H9 (cell line): ENCODE data around the gene PTK6. TPM values are rescaled to one million over a fixed set of nuclear protein-coding genes. Genes with fewer than 3 reads are reported as not detected.

Source experiments
- DNase-seq: peaks from one replicate; pipeline ENCODE4 v3.0.0-alpha.2; 2017
- H2AFZ ChIP-seq: one replicate; pipeline ENCODE4 v1.6.1; 2013; ENCODE audit warnings: mild to moderate bottlenecking, low read length, control low read depth, moderate library complexity
- H2AK5ac ChIP-seq: 2 replicates; pipeline ENCODE4 v1.6.1; 2013; ENCODE audit warnings: low read length, control low read depth, mixed read lengths; ENCODE audit not compliant: insufficient read length
- H2BK120ac ChIP-seq: one replicate; pipeline ENCODE4 v1.6.1; 2013; ENCODE audit warnings: low read depth, mild to moderate bottlenecking, low read length, control low read depth, inconsistent platforms; ENCODE audit not compliant: poor library complexity, severe bottlenecking
- H2BK12ac ChIP-seq: 2 replicates; pipeline ENCODE4 v1.6.1; 2013; ENCODE audit warnings: low read length, control low read depth, mixed read lengths, low read depth; ENCODE audit not compliant: insufficient read length
- H2BK15ac ChIP-seq: 2 replicates; pipeline ENCODE4 v1.6.1; 2013; ENCODE audit warnings: low read depth, low read length, control low read depth
- H2BK20ac ChIP-seq: one replicate; pipeline ENCODE4 v1.6.1; 2013; ENCODE audit warnings: low read depth, mild to moderate bottlenecking, low read length, control low read depth, inconsistent platforms; ENCODE audit not compliant: poor library complexity, severe bottlenecking
- H2BK5ac ChIP-seq: 2 replicates; pipeline ENCODE4 v1.6.1; 2013; ENCODE audit warnings: low read length, control low read depth, mixed read lengths; ENCODE audit not compliant: insufficient read length
- H3K14ac ChIP-seq: 2 replicates; pipeline ENCODE4 v1.6.1; 2013; ENCODE audit warnings: low read length, control low read depth; ENCODE audit not compliant: insufficient read depth
- H3K18ac ChIP-seq: 2 replicates; pipeline ENCODE4 v1.6.1; 2013; ENCODE audit warnings: low read depth, mild to moderate bottlenecking, mixed read lengths, low read length, control low read depth; ENCODE audit not compliant: insufficient read length
- H3K23ac ChIP-seq: 2 replicates; pipeline ENCODE4 v1.6.1; 2013; ENCODE audit warnings: low read length, control low read depth, mixed read lengths, low read depth; ENCODE audit not compliant: insufficient read length
- H3K23me2 ChIP-seq: 2 replicates; pipeline ENCODE4 v1.6.1; 2013; ENCODE audit warnings: low read depth, mild to moderate bottlenecking, mixed read lengths, low read length, control low read depth; ENCODE audit not compliant: insufficient read length, poor library complexity, severe bottlenecking
- H3K27ac ChIP-seq: 2 replicates; pipeline ENCODE4 v1.5.1; 2013; ENCODE audit warnings: low read length, control low read depth, mixed read lengths, low read depth; ENCODE audit not compliant: insufficient read length
- H3K27me3 ChIP-seq: 2 replicates; pipeline ENCODE4 v1.6.1; 2013; ENCODE audit warnings: low read length, control low read depth, inconsistent platforms; ENCODE audit not compliant: insufficient read depth
- H3K4ac ChIP-seq: 2 replicates; pipeline ENCODE4 v1.6.1; 2013; ENCODE audit warnings: low read depth, mild to moderate bottlenecking, control low read depth, inconsistent platforms, low read length, moderate library complexity
- H3K4me1 ChIP-seq: 2 replicates; pipeline ENCODE4 v1.6.1; 2013; ENCODE audit warnings: low read length, control low read depth, inconsistent platforms; ENCODE audit not compliant: insufficient read depth
- H3K4me2 ChIP-seq: 2 replicates; pipeline ENCODE4 v1.6.1; 2013; ENCODE audit warnings: low read length, control low read depth, mixed read lengths; ENCODE audit not compliant: insufficient read length, insufficient read depth
- H3K56ac ChIP-seq: 2 replicates; pipeline ENCODE4 v1.6.1; 2013; ENCODE audit warnings: low read depth, mild to moderate bottlenecking, mixed read lengths, low read length, control low read depth; ENCODE audit not compliant: insufficient read length
- H3K79me1 ChIP-seq: 2 replicates; pipeline ENCODE4 v1.6.1; 2013; ENCODE audit warnings: low read depth, mild to moderate bottlenecking, moderate library complexity, low read length, control low read depth, inconsistent platforms; ENCODE audit not compliant: insufficient read depth, poor library complexity, severe bottlenecking
- H3K79me2 ChIP-seq: 2 replicates; pipeline ENCODE4 v1.6.1; 2013; ENCODE audit warnings: low read length, control low read depth, inconsistent platforms; ENCODE audit not compliant: insufficient read depth
- H3K9ac ChIP-seq: 2 replicates; pipeline ENCODE4 v1.6.1; 2013; ENCODE audit warnings: low read length, control low read depth, mixed read lengths; ENCODE audit not compliant: insufficient read length; ENCODE audit errors: extremely low read depth
- H3K9me3 ChIP-seq: one replicate; pipeline ENCODE4 v1.6.1; 2013; ENCODE audit warnings: low read depth, low read length, inconsistent platforms; ENCODE audit not compliant: control insufficient read depth
- H3T11ph ChIP-seq: one replicate; pipeline ENCODE4 v1.6.1; 2013; ENCODE audit warnings: mild to moderate bottlenecking, low read length, control low read depth, inconsistent platforms
- H4K20me1 ChIP-seq: one replicate; pipeline ENCODE4 v1.6.1; 2013; ENCODE audit not compliant: control insufficient read depth, insufficient read length, insufficient read depth
- H4K5ac ChIP-seq: 2 replicates; pipeline ENCODE4 v1.6.1; 2013; ENCODE audit warnings: low read depth, mild to moderate bottlenecking, mixed read lengths, low read length, control low read depth; ENCODE audit not compliant: insufficient read length
- H4K8ac ChIP-seq: replicated peaks from 2 replicates; pipeline ENCODE4 v1.6.1; 2013; ENCODE audit warnings: low read length, control low read depth, mixed read lengths, low read depth; ENCODE audit not compliant: insufficient read length
- H4K91ac ChIP-seq: 2 replicates; pipeline ENCODE4 v1.6.1; 2013; ENCODE audit warnings: low read depth, mild to moderate bottlenecking, moderate library complexity, mixed read lengths, low read length, control low read depth; ENCODE audit not compliant: insufficient read length
- H3K27ac Mint-ChIP-seq, 3 experiments: 2 replicates in 2 of 3; 3 replicates in 1 of 3; pipeline ENCODE4 v1.8.0; 2020 to 2021; ENCODE audit warnings: mixed read lengths in 3 of 3, mild to moderate bottlenecking in 1 of 3, moderate library complexity in 1 of 3
- H3K27me3 Mint-ChIP-seq: 2 replicates; pipeline ENCODE4 v1.8.0; 2021; ENCODE audit warnings: low read depth, mild to moderate bottlenecking, moderate library complexity, mixed read lengths
- H3K36me3 Mint-ChIP-seq, 3 experiments: 2 replicates in 2 of 3; 3 replicates in 1 of 3; pipeline ENCODE4 v1.8.0; 2020 to 2021; ENCODE audit warnings: low read depth in 3 of 3, mixed read lengths in 3 of 3; ENCODE audit not compliant: insufficient read depth in 1 of 3
- H3K4me1 Mint-ChIP-seq, 2 experiments: 2 replicates each; pipeline ENCODE4 v1.8.0; 2020; ENCODE audit warnings: mixed read lengths in 2 of 2
- H3K4me3 Mint-ChIP-seq, 2 experiments: 2 replicates in 1 of 2; 3 replicates in 1 of 2; pipeline ENCODE4 v1.8.0; 2020 to 2021; ENCODE audit warnings: mild to moderate bottlenecking in 2 of 2, mixed read lengths in 2 of 2, moderate library complexity in 1 of 2
- H3K9me3 Mint-ChIP-seq, 2 experiments: 2 replicates in 1 of 2; 3 replicates in 1 of 2; pipeline ENCODE4 v1.8.0; 2020; ENCODE audit warnings: mild to moderate bottlenecking in 2 of 2, mixed read lengths in 2 of 2, moderate library complexity in 1 of 2
- WGBS: extraction: QIAGEN DNeasy Blood & Tissue Kit; methylation state at CpG from one replicate; pipeline ENCODE4 v1.1.7; 2013; ENCODE audit warnings: missing lambda C conversion rate, low lambda C conversion rate, mixed read lengths; ENCODE audit not compliant: insufficient read length; ENCODE audit errors: extremely low coverage; 5-methylcytosine and 5-hydroxymethylcytosine counted together
- total RNA-seq: library from RNA; stranded (reverse); gene quantifications from 2 replicates; pipeline ENCODE4 v1.2.1, GENCODE V29; 2021
- TF ChIP-seq, protein P1 (sequence below): fragments of 200-600 bp; sonication (generic); conservative IDR thresholded peaks from 3 replicates; pipeline ENCODE4 v1.8.0; 2021; ENCODE audit warnings: antibody characterized with exemption, mild to moderate bottlenecking

Gene PTK6
- total RNA-seq, 1 experiment from 2014 or later: 0.46 TPM

DNA sequence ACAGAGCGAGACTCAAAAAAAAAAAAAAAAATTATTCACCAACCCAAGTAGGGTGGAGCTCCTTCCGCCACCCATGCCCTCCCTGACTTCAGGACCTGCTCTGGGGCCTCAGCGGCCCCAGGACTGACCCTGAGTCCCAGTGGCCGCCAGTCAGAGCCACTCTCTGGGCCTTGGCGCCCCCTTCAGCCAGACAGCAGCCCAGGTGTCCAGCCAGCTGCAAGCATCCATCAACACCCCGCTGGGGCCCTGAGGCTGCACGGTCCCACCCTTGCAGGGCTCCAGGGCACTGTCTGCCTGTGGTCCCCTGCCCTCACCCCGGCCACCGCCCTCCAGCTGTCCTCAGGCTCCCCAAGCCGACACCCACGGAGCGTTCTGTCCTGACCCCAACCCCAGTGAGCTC, 53.3 kb downstream of the PTK6 start:
- DNase-seq: peak; percentile 71

More for the DNA sequence above, 53.3 kb downstream of the PTK6 start:
- H3K27ac ChIP-seq: no peak overlapping the region
- peaks cover 0 to 4% (median 2%) of the 10 kb centered on the region in 3 experiments; a peak in 4 of 7 replicates for H3K36me3 Mint-ChIP-seq
- no peak overlapping the region for H2BK20ac ChIP-seq
- no peaks in the 10 kb centered on the region for H3K79me2 ChIP-seq
- H4K5ac ChIP-seq: no peak overlapping the region
- no peak overlapping the region for H3K23ac ChIP-seq
- H3K4me1 Mint-ChIP-seq: peaks cover 14 to 32% of the 10 kb centered on the region in 2 experiments
- H3K18ac ChIP-seq: no peak overlapping the region
- H3K27ac Mint-ChIP-seq: no peak overlapping the region
- H2AK5ac ChIP-seq: no peak overlapping the region
- no peak overlapping the region for H3K56ac ChIP-seq
- no peak overlapping the region for H3K4me3 Mint-ChIP-seq
- H2BK5ac ChIP-seq: no peak overlapping the region
- no peak overlapping the region for H4K91ac ChIP-seq
- WGBS: no CpG with 5 or more reads among the region's 12 CpGs
- no peaks in the 10 kb centered on the region for H4K20me1 ChIP-seq
- H3K9me3 Mint-ChIP-seq: peaks cover 3% of the 10 kb centered on the region in 2 experiments; a peak in 3 of 5 replicates
- H3K14ac ChIP-seq: no peak overlapping the region
- H3K27me3 Mint-ChIP-seq: peaks cover 27% of the 10 kb centered on the region
- H2BK12ac ChIP-seq: no peak overlapping the region
- H3T11ph ChIP-seq: no peak overlapping the region
- H2BK15ac ChIP-seq: no peak overlapping the region
- no peak overlapping the region for H2AFZ ChIP-seq
- no peaks in the 10 kb centered on the region for H3K79me1 ChIP-seq
- TF ChIP-seq, protein P1, sequence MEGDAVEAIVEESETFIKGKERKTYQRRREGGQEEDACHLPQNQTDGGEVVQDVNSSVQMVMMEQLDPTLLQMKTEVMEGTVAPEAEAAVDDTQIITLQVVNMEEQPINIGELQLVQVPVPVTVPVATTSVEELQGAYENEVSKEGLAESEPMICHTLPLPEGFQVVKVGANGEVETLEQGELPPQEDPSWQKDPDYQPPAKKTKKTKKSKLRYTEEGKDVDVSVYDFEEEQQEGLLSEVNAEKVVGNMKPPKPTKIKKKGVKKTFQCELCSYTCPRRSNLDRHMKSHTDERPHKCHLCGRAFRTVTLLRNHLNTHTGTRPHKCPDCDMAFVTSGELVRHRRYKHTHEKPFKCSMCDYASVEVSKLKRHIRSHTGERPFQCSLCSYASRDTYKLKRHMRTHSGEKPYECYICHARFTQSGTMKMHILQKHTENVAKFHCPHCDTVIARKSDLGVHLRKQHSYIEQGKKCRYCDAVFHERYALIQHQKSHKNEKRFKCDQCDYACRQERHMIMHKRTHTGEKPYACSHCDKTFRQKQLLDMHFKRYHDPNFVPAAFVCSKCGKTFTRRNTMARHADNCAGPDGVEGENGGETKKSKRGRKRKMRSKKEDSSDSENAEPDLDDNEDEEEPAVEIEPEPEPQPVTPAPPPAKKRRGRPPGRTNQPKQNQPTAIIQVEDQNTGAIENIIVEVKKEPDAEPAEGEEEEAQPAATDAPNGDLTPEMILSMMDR: peak; percentile 60
- no peaks in the 10 kb centered on the region; the same call in 1 of the 2 replicates for H3K27me3 ChIP-seq
- H3K23me2 ChIP-seq: no peaks in the 10 kb centered on the region
- H3K4me1 ChIP-seq: no peaks in the 10 kb centered on the region
- H3K9me3 ChIP-seq: no peaks in the 10 kb centered on the region
- no peak overlapping the region for H2BK120ac ChIP-seq
- no peak overlapping the region for H3K4me2 ChIP-seq
- no peak overlapping the region for H3K4ac ChIP-seq
- H4K8ac ChIP-seq: no peak overlapping the region
- H3K9ac ChIP-seq: no peak overlapping the region
